Urinary bladder (tissue), 4 donors: ENCODE results near the gene USP48. TPM values are rescaled to one million over a fixed set of nuclear protein-coding genes. Genes with fewer than 3 reads are reported as not detected.

ENCODE experiments used
- DNase-seq: peaks from one replicate; pipeline ENCODE4 v3.0.0-alpha.2; 2015; ENCODE audit errors: extremely low spot score
- H3K27ac ChIP-seq: one replicate; pipeline ENCODE4 v1.5.1; 2013; ENCODE audit warnings: low read depth, mild to moderate bottlenecking, moderate library complexity
- H3K36me3 ChIP-seq: one replicate; pipeline ENCODE4 v1.6.1; 2013; ENCODE audit warnings: mild to moderate bottlenecking, moderate library complexity; ENCODE audit not compliant: insufficient read depth
- H3K4me1 ChIP-seq: one replicate; pipeline ENCODE4 v1.6.1; 2013; ENCODE audit warnings: mild to moderate bottlenecking, moderate library complexity; ENCODE audit not compliant: insufficient read depth
- H3K4me3 ChIP-seq: one replicate; pipeline ENCODE4 v1.5.1; 2013; ENCODE audit warnings: low read depth, low read length
- WGBS: extraction: QIAGEN DNeasy Blood & Tissue Kit; methylation state at CpG from one replicate; pipeline ENCODE4 v1.1.7; 2013; 5-methylcytosine and 5-hydroxymethylcytosine counted together
- polyA plus RNA-seq: library from polyadenylated mRNA; stranded (reverse); fragments of 200-250 nt; gene quantifications from one replicate; pipeline ENCODE4 v1.2.3, GENCODE V29; 2013
- total RNA-seq: library from RNA; depleted of rRNA; stranded (reverse); fragments of >200 nt; gene quantifications from one replicate; pipeline ENCODE4 v1.2.3, GENCODE V29; 2014
- donor health status: healthy with polysubstance abuse.
- donor health status: healthy.

USP48 gene
- total and polyA plus RNA-seq, 2 donors: 25.1 to 97.1 TPM

- no peak overlapping the region for H3K27ac ChIP-seq
- H3K4me1 ChIP-seq: no peaks in the 10 kb centered on the region
- H3K4me3 ChIP-seq: no peak overlapping the region
- 61% methylated on average over 4 of the region's 4 CpGs for WGBS
- H3K36me3 ChIP-seq: peaks cover 3% of the 10 kb centered on the region
- no peak for DNase-seq
Measured at GRCh38 chr1:21705303-21705980, 77.5 kb downstream of the USP48 start.

GRCh38 chr1:21704145-21704544 is 78.8 kb downstream of the USP48 start:
- DNase-seq: no peak
- H3K4me1 ChIP-seq: no peaks in the 10 kb centered on the region
- no peak overlapping the region for H3K4me3 ChIP-seq
- H3K36me3 ChIP-seq: peaks cover 3% of the 10 kb centered on the region
- 90% methylated on average over 5 of the region's 5 CpGs for WGBS
- no peak overlapping the region for H3K27ac ChIP-seq

- no peak for DNase-seq
- Histone ChIP-seq H3K4me1 (no peaks in the 10 kb centered on the region), H3K4me3 (no peak overlapping the region), H3K27ac (no peak overlapping the region), H3K36me3 (peaks cover 3% of the 10 kb centered on the region)
- 70% methylated on average over 3 of the region's 3 CpGs for WGBS
Measured at GRCh38 chr1:21703318-21703963, 79.5 kb downstream of the USP48 start.

GRCh38 chr1:21702780-21703179 is 80.2 kb downstream of the USP48 start:
- Histone ChIP-seq H3K4me1 (no peaks in the 10 kb centered on the region), H3K4me3 (no peak overlapping the region), H3K36me3 (peaks cover 1% of the 10 kb centered on the region), H3K27ac (no peak overlapping the region)
- WGBS: 92% methylated on average over 4 of the region's 4 CpGs
- no peak for DNase-seq

GRCh38 chr1:21701401-21701800 is 81.5 kb downstream of the USP48 start:
- Histone ChIP-seq H3K36me3 (peaks cover 1% of the 10 kb centered on the region), H3K27ac (no peak overlapping the region)
- WGBS: 92% methylated on average over 6 of the region's 6 CpGs

GRCh38 chr1:21700094-21700493 is 82.9 kb downstream of the USP48 start:
- no peak for DNase-seq
- WGBS: 91% methylated on average over 4 of the region's 4 CpGs
- Histone ChIP-seq H3K4me1 (no peaks in the 10 kb centered on the region), H3K36me3 (peaks cover 1% of the 10 kb centered on the region), H3K27ac (no peak overlapping the region), H3K4me3 (no peak overlapping the region)

More at GRCh38 chr1:21701401-21701800, 81.5 kb downstream of the USP48 start:
- no peak overlapping the region for H3K4me3 ChIP-seq
- no peak for DNase-seq
- no peaks in the 10 kb centered on the region for H3K4me1 ChIP-seq

GRCh38 chr1:21696931-21697330 is 86.0 kb downstream of the USP48 start:
- WGBS: 87% methylated on average over 6 of the region's 6 CpGs
- Histone ChIP-seq H3K4me3 (no peak overlapping the region), H3K27ac (no peak overlapping the region), H3K4me1 (no peaks in the 10 kb centered on the region), H3K36me3 (no peaks in the 10 kb centered on the region)
- DNase-seq: no peak

GRCh38 chr1:21693732-21694131 is 89.2 kb downstream of the USP48 start:
- DNase-seq: no peak
- Histone ChIP-seq H3K27ac (no peak overlapping the region), H3K36me3 (no peaks in the 10 kb centered on the region), H3K4me3 (no peak overlapping the region), H3K4me1 (no peaks in the 10 kb centered on the region)

- DNase-seq: no peak
- 82% methylated on average over 3 of the region's 3 CpGs for WGBS
- H3K27ac ChIP-seq: no peak overlapping the region
- no peaks in the 10 kb centered on the region for H3K36me3 ChIP-seq
- H3K4me1 ChIP-seq: no peaks in the 10 kb centered on the region
- H3K4me3 ChIP-seq: no peak overlapping the region
Measured at GRCh38 chr1:21691739-21692138, 91.2 kb downstream of the USP48 start.

GRCh38 chr1:21689661-21690372 is 93.1 kb downstream of the USP48 start:
- H3K27ac ChIP-seq: no peak overlapping the region
- no peak overlapping the region for H3K4me3 ChIP-seq
- WGBS: 94% methylated on average over 6 of the region's 6 CpGs

GRCh38 chr1:21687081-21687529 is 95.8 kb downstream of the USP48 start:
- no peaks in the 10 kb centered on the region for H3K36me3 ChIP-seq
- 89% methylated on average over 2 of the region's 2 CpGs for WGBS
- H3K4me1 ChIP-seq: no peaks in the 10 kb centered on the region
- no peak overlapping the region for H3K4me3 ChIP-seq
- no peak overlapping the region for H3K27ac ChIP-seq
- DNase-seq: no peak

More at GRCh38 chr1:21689661-21690372, 93.1 kb downstream of the USP48 start:
- no peak for DNase-seq
- Histone ChIP-seq H3K4me1 (no peaks in the 10 kb centered on the region), H3K36me3 (no peaks in the 10 kb centered on the region)

- H3K4me1 ChIP-seq: no peaks in the 10 kb centered on the region
- no peaks in the 10 kb centered on the region for H3K36me3 ChIP-seq
- no peak for DNase-seq
- 98% methylated on average over 4 of the region's 4 CpGs for WGBS
- H3K4me3 ChIP-seq: no peak overlapping the region
- no peak overlapping the region for H3K27ac ChIP-seq
Measured at GRCh38 chr1:21685946-21686678, 96.8 kb downstream of the USP48 start.

- 76% methylated on average over 9 of the region's 9 CpGs for whole genome bisulfite sequencing
- H3K27ac ChIP-seq: no peak overlapping the region
- H3K4me3 ChIP-seq: no peak overlapping the region
- no peak for DNase-seq
- peaks cover 3% of the 10 kb centered on the region for H3K36me3 ChIP-seq
- H3K4me1 ChIP-seq: no peaks in the 10 kb centered on the region
Measured at GRCh38 chr1:21681426-21681825, 101.5 kb downstream of the USP48 start.
